B cell (primary cell): ENCODE results near the gene ZNF652. TPM values are rescaled to one million over a fixed set of nuclear protein-coding genes. Genes with fewer than 3 reads are reported as not detected.
"Not testable (repeated sequence)": the region's sequence is repeated elsewhere in the genome, so short reads cannot be mapped to it uniquely, and the experiment has no call there.

Source experiments
- ATAC-seq: fragments of 200-7000 bp; cut with Tn5 transposase; one replicate; pipeline ENCODE4 v1.10.0; 2021; ENCODE audit warnings: low read depth, mild to moderate bottlenecking, moderate number of reproducible peaks, moderate library complexity
- CTCF ChIA-PET: fragments of 350-600 bp; sonication (Branson Sonifier 250); formaldehyde crosslinking; loops from one replicate; lab custom pipeline; 2021; ENCODE audit warnings: antibody characterized with exemption, inconsistent platforms; lab: Charles Lee
- POLR2A ChIA-PET: fragments of 350-600 bp; sonication (Branson Sonifier 250); formaldehyde crosslinking; loops from one replicate; lab custom pipeline; 2021; ENCODE audit warnings: antibody characterized with exemption; lab: Charles Lee
- DNase-seq: peaks from one replicate; pipeline ENCODE4 v3.0.0; 2013
- H2AFZ ChIP-seq: 2 replicates; pipeline ENCODE4 v1.6.1; 2012; ENCODE audit warnings: mild to moderate bottlenecking, low read depth, low read length; ENCODE audit not compliant: insufficient read depth, poor library complexity, severe bottlenecking
- H3K27ac ChIP-seq, 2 donors: 1 replicate in 1 of 2; 2 replicates in 1 of 2; pipeline ENCODE4 v1.5.1; 2012 to 2013; ENCODE audit warnings: low read length in 2 of 2, mild to moderate bottlenecking in 2 of 2, moderate library complexity in 1 of 2
- H3K27me3 ChIP-seq, 4 experiments: fragments of 200-600 bp in 1 of 4; sonication (generic) in 1 of 4; replicated peaks in 1 of 4; 1 replicate in 2 of 4; 2 replicates in 2 of 4; pipeline versions ENCODE4 v1.6.1 to v1.7.0; 2013 to 2016; ENCODE audit warnings: low read length in 3 of 4, mild to moderate bottlenecking in 2 of 4, mixed read lengths in 1 of 4, moderate library complexity in 1 of 4; ENCODE audit not compliant: insufficient read depth in 4 of 4, control insufficient read depth in 3 of 4; ENCODE audit errors: control extremely low read depth in 1 of 4
- H3K36me3 ChIP-seq, 2 experiments: replicated peaks in 1 of 2; 1 replicate in 1 of 2; 2 replicates in 1 of 2; pipeline versions ENCODE4 v1.6.1 to v1.7.1; 2013; ENCODE audit warnings: low read length in 1 of 2; ENCODE audit not compliant: insufficient read depth in 2 of 2, control insufficient read depth in 1 of 2; ENCODE audit errors: control extremely low read depth in 1 of 2, extremely low read depth in 1 of 2
- H3K4me1 ChIP-seq, 2 donors: fragments of 200-600 bp in 1 of 2; sonication (generic) in 1 of 2; 1 replicate in 1 of 2; 2 replicates in 1 of 2; pipeline versions ENCODE4 v1.5.1 to v1.6.1; 2013 to 2017; ENCODE audit warnings: low read length in 2 of 2; ENCODE audit not compliant: control insufficient read depth in 2 of 2, insufficient read depth in 2 of 2
- H3K4me2 ChIP-seq: replicated peaks from 2 replicates; pipeline ENCODE3; 2012; ENCODE audit warnings: mild to moderate bottlenecking, low read depth, low read length; ENCODE audit not compliant: poor library complexity, severe bottlenecking
- H3K4me3 ChIP-seq, 5 experiments: fragments of 200-600 bp in 1 of 5; sonication (generic) in 1 of 5; 1 replicate in 3 of 5; 2 replicates in 2 of 5; pipeline versions ENCODE4 v1.5.1 to v1.7.0; 2011 to 2016; ENCODE audit warnings: low read length in 4 of 5, mild to moderate bottlenecking in 4 of 5, low read depth in 2 of 5, control low read depth in 1 of 5, moderate library complexity in 1 of 5; ENCODE audit not compliant: insufficient read depth in 1 of 5; ENCODE audit errors: control extremely low read depth in 1 of 5, extremely low read depth in 1 of 5
- H3K79me2 ChIP-seq: fragments of 200-600 bp; sonication (generic); one replicate; pipeline ENCODE4 v1.6.0; 2016; ENCODE audit warnings: low read length; ENCODE audit not compliant: control insufficient read depth, insufficient read depth
- H3K9ac ChIP-seq: fragments of 200-600 bp; sonication (generic); 2 replicates; pipeline ENCODE4 v1.6.1; 2017; ENCODE audit warnings: mild to moderate bottlenecking, low read length, moderate library complexity
- H3K9me3 ChIP-seq, 3 donors: one replicate each; pipeline versions ENCODE4 v1.6.1 to v1.7.1; 2013; ENCODE audit warnings: low read length in 2 of 3; ENCODE audit not compliant: control insufficient read depth in 2 of 3, insufficient read depth in 1 of 3; ENCODE audit errors: control extremely low read depth in 1 of 3
- H4K20me1 ChIP-seq: 2 replicates; pipeline ENCODE4 v1.6.0; 2012; ENCODE audit warnings: mild to moderate bottlenecking, low read length; ENCODE audit not compliant: insufficient read depth, control insufficient read depth, poor library complexity, severe bottlenecking
- H3K27ac Mint-ChIP-seq: one replicate; pipeline ENCODE4 v1.8.0; 2021; ENCODE audit warnings: mixed read lengths
- H3K27me3 Mint-ChIP-seq: one replicate; pipeline ENCODE4 v1.8.0; 2021; ENCODE audit warnings: mixed read lengths
- H3K4me1 Mint-ChIP-seq: one replicate; pipeline ENCODE4 v1.8.0; 2021; ENCODE audit warnings: mixed read lengths
- H3K4me3 Mint-ChIP-seq: one replicate; pipeline ENCODE4 v1.8.0; 2021; ENCODE audit warnings: mixed read lengths
- H3K9me3 Mint-ChIP-seq: one replicate; pipeline ENCODE4 v1.8.0; 2022; ENCODE audit warnings: mixed read lengths; ENCODE audit not compliant: insufficient read depth
- EZH2 ChIP-seq: IDR thresholded peaks from 2 replicates; pipeline ENCODE4 v1.6.1; 2012; ENCODE audit warnings: borderline replicate concordance, low read depth, mild to moderate bottlenecking, moderate library complexity, low read length; ENCODE audit not compliant: insufficient read depth, poor library complexity, severe bottlenecking
- WGBS: methylation state at CpG from one replicate; pipeline ENCODE4 v1.1.5; 2013; ENCODE audit warnings: missing lambda C conversion rate; ENCODE audit not compliant: insufficient coverage; 5-methylcytosine and 5-hydroxymethylcytosine counted together
- intact Hi-C: fragments of 100-400 bp; cut with micrococcal nuclease; formaldehyde crosslinking; loops from one replicate; pipeline ENCODE4 v1.10.0; 2022
- polyA plus RNA-seq: library from polyadenylated mRNA; depleted of rRNA; stranded (reverse); fragments of >200 nt; gene quantifications from 2 replicates; pipeline ENCODE4 v1.2.3, GENCODE V29; 2012
- total RNA-seq, 2 donors: library from RNA; stranded (reverse); fragments of 120-200 nt in 1 of 2; gene quantifications; 1 replicate in 1 of 2; 2 replicates in 1 of 2; pipeline versions ENCODE4 v1.2.3 to v1.2.4, GENCODE V29; 2013 to 2022
- TF ChIP-seq, protein P1 (sequence below): fragments of 200-600 bp; IDR thresholded peaks from one replicate; pipeline ENCODE4 v1.8.0; 2022; ENCODE audit warnings: antibody characterized with exemption, mild to moderate bottlenecking

Gene ZNF652
- total and polyA plus RNA-seq, 2 donors (not counting 1 experiment from before 2014, with no cell fraction given), result 19.4 to 86.2 TPM

DNA sequence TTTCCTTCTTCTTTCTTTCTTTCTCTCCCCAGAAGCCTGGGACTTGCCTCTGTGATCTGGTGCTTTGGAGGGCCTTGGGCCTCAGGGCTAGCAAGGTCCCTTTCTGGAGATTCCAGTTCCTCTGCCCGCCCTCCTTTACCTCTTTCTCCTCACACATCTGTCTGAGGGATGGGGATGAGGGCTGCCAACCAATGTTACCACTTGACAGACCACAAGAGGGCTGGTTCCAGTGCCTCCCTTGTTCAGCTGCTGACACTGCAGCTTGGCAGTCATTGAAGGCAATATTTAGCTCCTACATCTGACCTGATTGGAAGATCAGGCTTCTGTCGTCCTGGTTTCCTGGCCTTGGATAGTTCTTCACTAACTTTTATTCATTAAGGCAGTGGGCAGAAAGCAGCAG lies 3.6 kb upstream of the ZNF652 start:
- H3K4me3 Mint-ChIP-seq, result no peak overlapping the region
- WGBS, result no CpG with 5 or more reads among the region's 2 CpGs
- H3K27me3 Mint-ChIP-seq, result no peaks in the 10 kb centered on the region
- peak overlapping the region; percentile 82 for H3K27ac Mint-ChIP-seq
- no peaks in the 10 kb centered on the region for H3K36me3 ChIP-seq
- H3K79me2 ChIP-seq, result peaks cover 3% of the 10 kb centered on the region
- TF ChIP-seq, protein P1, sequence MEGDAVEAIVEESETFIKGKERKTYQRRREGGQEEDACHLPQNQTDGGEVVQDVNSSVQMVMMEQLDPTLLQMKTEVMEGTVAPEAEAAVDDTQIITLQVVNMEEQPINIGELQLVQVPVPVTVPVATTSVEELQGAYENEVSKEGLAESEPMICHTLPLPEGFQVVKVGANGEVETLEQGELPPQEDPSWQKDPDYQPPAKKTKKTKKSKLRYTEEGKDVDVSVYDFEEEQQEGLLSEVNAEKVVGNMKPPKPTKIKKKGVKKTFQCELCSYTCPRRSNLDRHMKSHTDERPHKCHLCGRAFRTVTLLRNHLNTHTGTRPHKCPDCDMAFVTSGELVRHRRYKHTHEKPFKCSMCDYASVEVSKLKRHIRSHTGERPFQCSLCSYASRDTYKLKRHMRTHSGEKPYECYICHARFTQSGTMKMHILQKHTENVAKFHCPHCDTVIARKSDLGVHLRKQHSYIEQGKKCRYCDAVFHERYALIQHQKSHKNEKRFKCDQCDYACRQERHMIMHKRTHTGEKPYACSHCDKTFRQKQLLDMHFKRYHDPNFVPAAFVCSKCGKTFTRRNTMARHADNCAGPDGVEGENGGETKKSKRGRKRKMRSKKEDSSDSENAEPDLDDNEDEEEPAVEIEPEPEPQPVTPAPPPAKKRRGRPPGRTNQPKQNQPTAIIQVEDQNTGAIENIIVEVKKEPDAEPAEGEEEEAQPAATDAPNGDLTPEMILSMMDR, result no peak
- no peak for TF ChIP-seq EZH2
- no peak overlapping the region for H3K27ac ChIP-seq
- intact Hi-C loops, result no loop called here
- no peaks in the 10 kb centered on the region for H3K9me3 Mint-ChIP-seq
- peak overlapping the region; percentile 12 for H2AFZ ChIP-seq
- H3K9me3 ChIP-seq, result no peaks in the 10 kb centered on the region
- ChIA-PET CTCF (interaction anchor here (0.7 to 12.2 kb wide), 9 partner anchors 17 to 53 kb away, joined by 3 to 114 read pairs (median 6); no protein-coding TSS in a partner anchor), POLR2A (no interaction called here)
- H3K4me1 ChIP-seq, result peaks cover 19 to 27% of the 10 kb centered on the region in 2 donors
- no peak overlapping the region for H3K4me2 ChIP-seq
- H3K4me3 ChIP-seq, result no peak overlapping the region
- no peak for ATAC-seq
- peak; percentile 36 for DNase-seq
- H3K4me1 Mint-ChIP-seq, result peaks cover 46% of the 10 kb centered on the region
- H3K9ac ChIP-seq, result no peak overlapping the region
- H4K20me1 ChIP-seq, result no peaks in the 10 kb centered on the region
- H3K27me3 ChIP-seq, result no peaks in the 10 kb centered on the region

DNA sequence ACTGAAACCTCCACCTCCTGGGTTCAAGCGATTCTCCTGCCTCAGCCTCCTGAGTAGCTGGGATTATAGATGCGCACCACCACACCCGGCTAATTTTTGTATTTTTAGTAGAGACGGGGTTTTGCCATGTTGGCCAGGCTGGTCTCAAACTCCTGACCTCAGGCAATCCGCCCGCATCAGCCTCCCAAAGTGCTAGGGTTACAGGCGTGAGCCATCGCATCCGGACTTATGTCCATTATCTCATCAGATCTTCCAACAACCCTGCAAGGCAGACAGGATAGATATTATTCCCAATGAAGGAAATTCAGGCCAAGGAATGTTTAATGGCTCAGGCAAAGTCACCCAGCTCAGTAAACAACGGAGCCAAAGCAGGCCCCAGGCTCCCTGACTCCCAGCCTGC lies 3.1 kb upstream of the ZNF652 start:
- CTCF ChIA-PET, result interaction anchor here (1.0 to 12.2 kb wide), 7 partner anchors 21 to 48 kb away, joined by 4 to 114 read pairs (median 6); no protein-coding TSS in a partner anchor
- H3K9me3 Mint-ChIP-seq, H3K27ac ChIP-seq, H3K9me3 ChIP-seq, H3K4me3 Mint-ChIP-seq, ATAC-seq, H3K27ac Mint-ChIP-seq, H4K20me1 ChIP-seq, H3K4me2 ChIP-seq, DNase-seq, H3K27me3 ChIP-seq, H3K27me3 Mint-ChIP-seq, H3K4me3 ChIP-seq, H3K79me2 ChIP-seq, H3K9ac ChIP-seq, intact Hi-C loops, H3K36me3 ChIP-seq, H2AFZ ChIP-seq: not testable (repeated sequence)
- peaks cover 48% of the 10 kb centered on the region for H3K4me1 Mint-ChIP-seq
- POLR2A ChIA-PET, result interaction anchor here (0.7 kb wide), 1 partner anchor 39 kb away, joined by 4 read pairs; no protein-coding TSS in a partner anchor
- peaks cover 20 to 28% of the 10 kb centered on the region in 2 donors for H3K4me1 ChIP-seq
- 96% methylated on average over 8 of the region's 10 CpGs for WGBS
